ENCODE results near the gene EVI2A.

The EVI2A gene

GRCh38 chr17:31294820-31295488 lies 26.5 kb downstream of the EVI2A start:
- no peak for TF ChIP-seq POLR2AphosphoS5 (IDR thresholded peaks at IDR 0.05; ENCODE audit: low read depth)
- TF ChIP-seq GABPA (IDR thresholded peaks at IDR 0.05; ENCODE audit: low read depth): no peak
- TF ChIP-seq SPI1 (IDR thresholded peaks at IDR 0.05; ENCODE audit: borderline replicate concordance, low read depth): no peak
- TF ChIP-seq CTCF (IDR thresholded peaks at IDR 0.05; ENCODE audit: insufficient read depth, low read length): no peak
- TF ChIP-seq, protein P1, sequence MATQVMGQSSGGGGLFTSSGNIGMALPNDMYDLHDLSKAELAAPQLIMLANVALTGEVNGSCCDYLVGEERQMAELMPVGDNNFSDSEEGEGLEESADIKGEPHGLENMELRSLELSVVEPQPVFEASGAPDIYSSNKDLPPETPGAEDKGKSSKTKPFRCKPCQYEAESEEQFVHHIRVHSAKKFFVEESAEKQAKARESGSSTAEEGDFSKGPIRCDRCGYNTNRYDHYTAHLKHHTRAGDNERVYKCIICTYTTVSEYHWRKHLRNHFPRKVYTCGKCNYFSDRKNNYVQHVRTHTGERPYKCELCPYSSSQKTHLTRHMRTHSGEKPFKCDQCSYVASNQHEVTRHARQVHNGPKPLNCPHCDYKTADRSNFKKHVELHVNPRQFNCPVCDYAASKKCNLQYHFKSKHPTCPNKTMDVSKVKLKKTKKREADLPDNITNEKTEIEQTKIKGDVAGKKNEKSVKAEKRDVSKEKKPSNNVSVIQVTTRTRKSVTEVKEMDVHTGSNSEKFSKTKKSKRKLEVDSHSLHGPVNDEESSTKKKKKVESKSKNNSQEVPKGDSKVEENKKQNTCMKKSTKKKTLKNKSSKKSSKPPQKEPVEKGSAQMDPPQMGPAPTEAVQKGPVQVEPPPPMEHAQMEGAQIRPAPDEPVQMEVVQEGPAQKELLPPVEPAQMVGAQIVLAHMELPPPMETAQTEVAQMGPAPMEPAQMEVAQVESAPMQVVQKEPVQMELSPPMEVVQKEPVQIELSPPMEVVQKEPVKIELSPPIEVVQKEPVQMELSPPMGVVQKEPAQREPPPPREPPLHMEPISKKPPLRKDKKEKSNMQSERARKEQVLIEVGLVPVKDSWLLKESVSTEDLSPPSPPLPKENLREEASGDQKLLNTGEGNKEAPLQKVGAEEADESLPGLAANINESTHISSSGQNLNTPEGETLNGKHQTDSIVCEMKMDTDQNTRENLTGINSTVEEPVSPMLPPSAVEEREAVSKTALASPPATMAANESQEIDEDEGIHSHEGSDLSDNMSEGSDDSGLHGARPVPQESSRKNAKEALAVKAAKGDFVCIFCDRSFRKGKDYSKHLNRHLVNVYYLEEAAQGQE (IDR thresholded peaks at IDR 0.05; ENCODE audit: insufficient replicate concordance, low read depth): no peak
- DNase-seq (ENCODE audit: low read depth in 1 of 2, low spot score in 1 of 2): no peak
- Histone ChIP-seq H3K27me3 (ENCODE audit: insufficient read depth, poor library complexity, severe bottlenecking) (no peaks in the 10 kb centered on the region), H3K4me3 (replicated peaks; ENCODE audit: insufficient read depth, low read length) (no peak overlapping the region), H3K27ac (replicated peaks) (peak overlapping the region; percentile 7; the same call in 1 of the 2 replicates)

GRCh38 chr17:31294231-31294630 lies 27.2 kb downstream of the EVI2A start:
- no peak for DNase-seq (ENCODE audit: low read depth in 1 of 2, low spot score in 1 of 2)
- no peaks in the 10 kb centered on the region for H3K27me3 ChIP-seq (ENCODE audit: insufficient read depth, poor library complexity, severe bottlenecking)
- H3K27ac ChIP-seq (replicated peaks): no peak overlapping the region
- no peak for TF ChIP-seq GABPA (IDR thresholded peaks at IDR 0.05; ENCODE audit: low read depth)
- no peak for TF ChIP-seq POLR2AphosphoS5 (IDR thresholded peaks at IDR 0.05; ENCODE audit: low read depth)
- no peak for TF ChIP-seq CTCF (IDR thresholded peaks at IDR 0.05; ENCODE audit: insufficient read depth, low read length)
- TF ChIP-seq SPI1 (IDR thresholded peaks at IDR 0.05; ENCODE audit: borderline replicate concordance, low read depth): no peak
- TF ChIP-seq, protein P1 (IDR thresholded peaks at IDR 0.05; ENCODE audit: insufficient replicate concordance, low read depth): no peak
- H3K4me3 ChIP-seq (replicated peaks; ENCODE audit: insufficient read depth, low read length): no peak overlapping the region

GRCh38 chr17:31293581-31293980 lies 27.8 kb downstream of the EVI2A start:
- H3K27ac ChIP-seq (replicated peaks): no peak overlapping the region
- DNase-seq (ENCODE audit: low read depth in 1 of 2, low spot score in 1 of 2): no peak
- H3K27me3 ChIP-seq (ENCODE audit: insufficient read depth, poor library complexity, severe bottlenecking): no peaks in the 10 kb centered on the region
- no peak overlapping the region for H3K4me3 ChIP-seq (replicated peaks; ENCODE audit: insufficient read depth, low read length)
- TF ChIP-seq, protein P1 (IDR thresholded peaks at IDR 0.05; ENCODE audit: insufficient replicate concordance, low read depth): no peak
- no peak for TF ChIP-seq POLR2AphosphoS5 (IDR thresholded peaks at IDR 0.05; ENCODE audit: low read depth)
- TF ChIP-seq GABPA (IDR thresholded peaks at IDR 0.05; ENCODE audit: low read depth): no peak
- TF ChIP-seq SPI1 (IDR thresholded peaks at IDR 0.05; ENCODE audit: borderline replicate concordance, low read depth): no peak
- TF ChIP-seq CTCF (IDR thresholded peaks at IDR 0.05; ENCODE audit: insufficient read depth, low read length): no peak
